ENCODE results near the gene NANOG.
"Not testable (repeated sequence)": the region's sequence is repeated elsewhere in the genome, so short reads cannot be mapped to it uniquely, and the experiment has no call there.

Gene NANOG

GRCh38 chr12:7806319-7806718 lies 17.1 kb downstream of the NANOG start:
- not testable (repeated sequence) for DNase-seq (ENCODE audit: low read depth)

GRCh38 chr12:7806863-7807487 lies 17.8 kb downstream of the NANOG start:
- peak; percentile 34 for DNase-seq (ENCODE audit: low read depth)

DNA sequence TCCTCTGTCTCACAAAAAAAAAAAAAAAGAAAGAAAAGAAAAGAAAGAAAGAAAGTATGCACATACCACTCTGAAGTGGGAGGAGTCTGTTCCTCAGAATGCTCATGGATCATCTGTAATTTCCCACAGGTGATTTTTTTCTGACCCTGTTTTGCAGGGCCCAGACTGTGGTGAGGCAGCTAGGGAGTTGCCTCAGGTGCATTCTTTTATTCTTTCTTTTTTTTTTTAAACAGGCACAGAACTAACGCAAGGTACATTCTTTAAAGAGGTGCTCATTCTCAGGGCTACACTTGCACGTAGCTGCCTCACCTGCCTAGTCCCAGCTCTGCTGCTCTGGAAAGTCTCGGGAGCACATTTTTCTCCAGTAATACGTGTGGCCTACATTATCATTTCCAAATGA lies 36.6 kb downstream of the NANOG start:
- DNase-seq (ENCODE audit: low read depth) = not testable (repeated sequence)

- DNase-seq (ENCODE audit: low read depth) = not testable (repeated sequence)
Observed at GRCh38 chr12:7829737-7830136, 40.5 kb downstream of the NANOG start.

DNA sequence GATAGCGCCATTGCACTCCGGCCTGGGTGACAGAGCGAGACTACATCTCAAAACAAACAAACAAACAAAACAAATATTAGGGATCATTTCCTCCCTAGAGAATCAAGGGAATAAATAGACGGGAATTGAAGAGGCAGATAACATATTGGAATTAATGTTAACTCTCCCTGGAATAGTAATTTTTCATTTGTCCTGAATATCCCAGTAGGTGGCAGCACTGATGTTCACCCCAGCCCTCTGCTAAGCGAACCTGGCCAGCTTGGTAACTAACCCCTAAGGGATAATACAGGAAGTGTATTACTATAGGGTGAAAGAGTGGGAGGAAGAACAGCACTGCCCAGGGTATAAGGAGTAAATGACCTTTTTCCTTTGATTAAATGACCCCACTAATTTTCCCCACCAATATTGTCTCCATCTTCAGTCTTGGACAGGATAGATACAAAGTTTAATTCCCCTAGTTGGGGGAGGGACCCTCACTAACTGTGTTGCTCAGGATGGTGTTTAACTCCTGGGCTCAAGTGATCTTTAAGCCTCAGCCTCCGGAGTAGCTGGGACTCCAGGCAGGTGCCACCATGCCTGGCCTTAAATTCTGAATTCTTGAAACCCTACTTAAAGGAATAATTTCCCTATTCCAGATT lies 43.0 kb downstream of the NANOG start:
- no peak for DNase-seq (ENCODE audit: low read depth)

DNA sequence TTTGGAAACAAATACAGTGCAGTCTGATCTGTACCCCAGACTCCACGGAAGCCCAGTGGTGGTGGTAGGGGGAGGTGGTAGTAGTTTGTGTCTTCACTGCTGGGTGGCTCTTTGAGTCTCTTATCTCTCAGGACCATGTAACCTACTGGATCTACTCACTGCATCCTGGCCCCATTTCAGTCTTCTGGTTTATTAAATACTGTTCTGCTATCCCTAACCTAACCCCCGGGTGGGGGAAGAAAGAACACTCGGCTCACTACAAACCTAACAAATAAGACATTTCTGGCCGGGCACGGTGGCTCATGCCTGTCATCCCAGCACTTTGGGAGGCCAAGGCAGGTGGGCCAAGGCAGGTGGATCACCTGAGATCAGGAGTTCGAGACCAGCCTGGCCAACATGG lies 44.0 kb downstream of the NANOG start:
- DNase-seq (ENCODE audit: low read depth) = not testable (repeated sequence)

DNA sequence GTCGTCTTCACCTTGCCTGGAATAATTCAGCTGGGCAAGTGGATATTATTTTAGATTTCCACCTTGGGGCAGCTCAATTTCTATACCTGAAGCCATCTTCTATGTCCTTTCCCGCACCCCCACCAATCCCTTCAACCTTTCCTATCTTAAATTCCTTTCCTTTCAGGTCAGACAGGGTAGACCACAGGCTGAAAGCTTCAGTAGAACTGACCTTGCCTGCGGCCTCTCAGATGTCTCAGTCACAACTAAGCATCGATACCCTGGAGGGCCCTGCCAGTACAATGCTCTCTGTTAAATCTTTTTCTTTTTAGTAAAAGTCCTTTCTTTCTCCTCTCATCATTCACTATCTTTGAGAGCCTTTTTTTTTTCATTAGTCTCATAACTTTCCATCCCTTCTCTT lies 44.6 kb downstream of the NANOG start:
- no peak for DNase-seq (ENCODE audit: low read depth)

DNA sequence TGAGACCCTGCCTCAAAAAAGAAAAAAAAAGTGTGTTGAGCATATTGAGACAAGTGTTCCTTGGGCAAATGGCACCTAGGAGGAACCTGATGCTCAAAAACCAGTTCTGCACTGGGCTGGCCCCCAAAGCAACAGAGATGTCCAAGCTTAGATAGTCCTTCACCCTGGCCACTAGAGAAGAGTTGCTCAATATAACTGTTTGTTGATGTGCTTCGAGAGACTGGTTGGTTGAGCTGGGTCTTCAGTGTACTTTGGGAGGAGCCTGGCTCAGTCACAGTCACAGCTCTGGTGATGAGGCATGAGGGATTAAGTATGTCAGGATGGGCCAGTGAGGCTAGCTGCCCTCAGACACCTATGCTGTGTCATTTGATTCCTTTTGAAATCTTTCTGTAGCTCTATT lies 45.5 kb downstream of the NANOG start:
- no peak for DNase-seq (ENCODE audit: low read depth)

- no peak for DNase-seq (ENCODE audit: low read depth)
Observed at GRCh38 chr12:7835116-7835515, 45.9 kb downstream of the NANOG start.

DNA sequence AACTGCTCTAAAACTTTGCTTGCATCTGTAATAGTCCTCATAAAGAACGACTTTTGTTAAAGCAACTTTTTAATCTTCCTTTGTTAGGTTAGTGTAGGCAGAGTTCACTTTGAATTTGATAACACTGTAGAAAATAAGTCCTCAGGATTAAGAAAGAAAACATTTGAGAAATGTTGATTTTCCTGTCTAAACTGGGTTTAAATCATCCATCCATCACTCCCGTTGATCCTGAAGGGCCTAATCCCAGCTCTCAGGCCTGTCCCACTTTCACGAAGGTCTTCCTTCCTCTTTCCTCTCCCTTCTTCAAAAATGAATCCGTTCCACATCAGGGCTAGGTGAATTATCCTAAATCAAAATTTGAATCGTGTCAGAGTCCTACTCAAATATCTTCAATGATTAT lies 46.6 kb downstream of the NANOG start:
- no peak for DNase-seq (ENCODE audit: low read depth)

GRCh38 chr12:7837366-7837765 lies 48.2 kb downstream of the NANOG start:
- DNase-seq (ENCODE audit: low read depth) = no peak

DNA sequence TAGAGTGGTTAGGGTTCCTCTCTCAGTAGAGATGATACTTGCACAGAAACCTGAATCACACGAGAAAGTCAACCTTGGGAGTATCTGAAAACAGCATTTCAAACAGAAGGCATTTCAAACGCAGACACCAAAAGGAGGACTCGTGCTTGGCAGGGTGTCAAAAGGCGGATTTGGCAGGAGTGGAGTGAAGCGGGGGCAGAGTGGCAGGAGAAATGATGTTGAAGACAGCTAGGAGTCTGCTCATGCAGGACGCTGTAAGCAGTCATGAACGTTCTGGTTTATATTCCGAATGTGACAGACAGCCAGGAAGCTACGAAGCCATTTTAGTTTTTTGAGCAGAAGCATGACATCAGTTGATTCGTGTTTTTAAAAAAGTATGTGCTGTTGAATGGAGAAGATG lies 50.0 kb downstream of the NANOG start:
- DNase-seq (ENCODE audit: low read depth) = not testable (repeated sequence)

- not testable (repeated sequence) for DNase-seq (ENCODE audit: low read depth)
Observed at GRCh38 chr12:7839848-7840247, 50.6 kb downstream of the NANOG start.

DNA sequence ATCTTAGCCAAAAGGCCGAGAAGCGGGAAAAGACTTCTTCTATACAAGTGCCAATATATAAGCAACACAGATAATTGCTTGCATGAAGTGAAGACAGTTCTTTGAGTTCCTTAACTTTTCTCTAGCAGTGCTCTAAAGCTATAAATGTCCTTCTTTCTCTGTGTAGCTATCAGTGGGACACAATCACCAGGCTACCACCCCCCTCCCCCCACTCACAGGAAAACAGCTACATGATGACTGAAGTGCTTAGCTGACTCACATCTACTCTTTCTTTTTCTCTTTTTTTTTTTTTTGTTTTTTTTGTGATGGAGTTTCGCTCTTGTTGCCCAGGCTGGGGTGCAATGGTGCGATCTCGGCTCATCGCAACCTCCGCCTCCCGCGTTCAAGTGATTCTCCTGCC lies 53.2 kb downstream of the NANOG start:
- DNase-seq (ENCODE audit: low read depth) = not testable (repeated sequence)

GRCh38 chr12:7843149-7843548 lies 53.9 kb downstream of the NANOG start:
- DNase-seq (ENCODE audit: low read depth) = not testable (repeated sequence)

- not testable (repeated sequence) for DNase-seq (ENCODE audit: low read depth)
Observed at GRCh38 chr12:7843583-7843982, 54.4 kb downstream of the NANOG start.

DNA sequence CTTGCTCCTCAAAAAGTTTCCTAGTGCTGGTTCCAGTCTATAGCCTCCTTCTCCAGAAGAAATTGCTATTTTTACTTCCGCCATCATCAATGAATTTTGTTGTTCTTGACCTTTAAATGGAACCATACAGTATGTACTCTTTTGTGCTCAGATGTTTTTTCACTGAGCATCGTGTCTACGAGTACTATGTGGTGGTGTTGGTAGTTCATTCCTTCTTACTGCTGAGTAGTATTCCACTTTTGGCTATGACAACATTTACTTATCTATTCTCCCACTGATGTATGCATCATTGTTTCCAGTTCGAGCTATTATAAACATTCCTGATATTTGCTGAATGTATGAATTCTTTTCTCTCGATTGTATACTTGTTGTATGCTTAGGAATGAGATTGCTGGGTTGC lies 54.9 kb downstream of the NANOG start:
- DNase-seq (ENCODE audit: low read depth) = no peak

DNA sequence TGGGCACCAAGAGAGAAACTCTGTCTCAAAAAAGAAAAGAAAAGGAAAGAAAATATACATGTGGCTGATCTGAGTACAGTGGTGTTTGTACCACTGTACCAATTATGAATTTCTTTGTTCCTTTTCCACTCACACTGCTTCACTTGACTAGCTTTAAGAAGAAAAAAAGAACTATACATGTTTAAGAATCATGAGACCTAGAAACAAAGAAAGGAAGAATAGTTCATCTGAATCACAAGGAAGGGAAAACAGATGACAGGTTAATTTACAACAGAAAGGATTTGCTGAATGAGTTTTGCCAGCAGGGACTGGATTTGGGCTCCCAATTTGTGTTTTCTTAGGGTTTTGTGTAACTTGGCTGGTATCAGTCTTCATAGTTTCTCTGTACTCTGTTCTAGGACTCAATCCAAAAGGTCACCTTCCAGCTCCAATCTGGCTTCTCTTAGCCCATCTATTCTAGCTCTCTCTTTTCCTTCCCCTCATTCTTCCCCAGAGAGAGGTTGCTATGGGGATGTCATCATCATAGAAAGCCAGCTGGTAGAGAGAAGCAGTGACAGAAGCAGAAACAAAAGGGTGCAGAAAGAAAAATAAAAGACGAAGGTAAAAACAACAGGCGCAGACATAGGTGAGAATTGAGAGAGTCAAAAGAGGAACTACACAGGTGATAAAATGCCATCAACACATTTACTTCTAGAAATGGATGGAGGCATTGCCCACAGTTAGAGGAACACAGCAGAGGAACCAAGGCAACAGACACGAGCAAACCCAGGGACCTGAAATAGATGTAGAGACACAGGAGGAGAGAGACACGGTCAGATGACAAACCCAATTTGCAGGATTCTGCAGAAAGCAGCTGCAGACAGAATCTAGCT lies 58.3 kb downstream of the NANOG start:
- DNase-seq (ENCODE audit: low read depth) = not testable (repeated sequence)

DNA sequence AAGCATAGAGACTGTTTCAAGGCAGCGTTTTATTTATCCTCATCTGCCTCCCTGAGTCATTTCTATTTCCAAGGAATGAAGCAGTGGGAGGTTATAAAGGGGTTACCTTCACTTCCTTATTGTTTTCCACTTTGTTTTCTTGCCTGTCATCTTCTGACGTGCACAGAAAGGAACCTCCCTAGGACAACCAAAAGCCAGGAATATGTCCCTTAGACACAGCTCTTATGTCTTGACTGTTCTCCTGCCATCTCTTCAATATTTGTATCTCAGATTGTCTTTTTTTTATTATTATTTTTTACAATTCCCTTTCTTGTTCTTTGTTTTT lies 58.9 kb downstream of the NANOG start:
- not testable (repeated sequence) for DNase-seq (ENCODE audit: low read depth)

Measured in non-pigmented ciliary epithelial cell (primary cell).